Measurements from ENCODE around the gene RIMKLB.

The RIMKLB gene

GRCh38 chr12:8697476-8698131 is at the start of gene RIMKLB:
Gene RIMKLB (plus strand): TSS chr12:8697991. CDS start chr12:8713867, 15,876 bp downstream.
- no peaks in the 10 kb centered on the region for H4K20me1 ChIP-seq (ENCODE audit: insufficient read depth)
- no peaks in the 10 kb centered on the region; the same call in 1 of the 2 replicates for H3K79me2 ChIP-seq (ENCODE audit: insufficient read depth, low read depth)
- H3K27ac ChIP-seq: no peak within 1 kb of the TSS
- H3K36me3 ChIP-seq (ENCODE audit: insufficient read depth): no peaks in the 10 kb centered on the region
- peaks cover 9% of the 10 kb centered on the region for H3K4me1 ChIP-seq (ENCODE audit: low read depth, poor library complexity, severe bottlenecking)
- peak within 1 kb of the TSS; percentile 63; the same call in 1 of the 2 replicates for H3K9ac ChIP-seq
- peak within 1 kb of the TSS; percentile 85 for H2AFZ ChIP-seq (ENCODE audit: low read depth)
- peak within 1 kb of the TSS; percentile 72 for H3K4me2 ChIP-seq
- no peaks in the 10 kb centered on the region for H3K27me3 ChIP-seq (ENCODE audit: insufficient read depth, low read depth)
- no peak within 1 kb of the TSS for H3K4me3 ChIP-seq (IDR thresholded peaks at IDR 0.05; ENCODE audit: insufficient read depth, low read depth, low read length)
- TF ChIP-seq CTCF (conservative IDR thresholded peaks at IDR 0.05; ENCODE audit: low read depth, low read length): no peak

- Histone ChIP-seq H3K4me1 (ENCODE audit: low read depth, poor library complexity, severe bottlenecking) (peaks cover 57% of the 10 kb centered on the region), H2AFZ (ENCODE audit: low read depth) (no peak overlapping the region), H3K27me3 (ENCODE audit: insufficient read depth, low read depth) (peaks cover 36% of the 10 kb centered on the region), H3K9ac (no peak overlapping the region), H3K79me2 (ENCODE audit: insufficient read depth, low read depth) (no peaks in the 10 kb centered on the region), H3K4me3 (IDR thresholded peaks at IDR 0.05; ENCODE audit: insufficient read depth, low read depth, low read length) (no peak overlapping the region), H3K36me3 (ENCODE audit: insufficient read depth) (no peaks in the 10 kb centered on the region), H4K20me1 (ENCODE audit: insufficient read depth) (no peaks in the 10 kb centered on the region), H3K4me2 (peak overlapping the region; percentile 66), H3K27ac (no peak overlapping the region)
- TF ChIP-seq CTCF (conservative IDR thresholded peaks at IDR 0.05; ENCODE audit: low read depth, low read length): no peak
These were observed 49.1 kb upstream of the RIMKLB start for GRCh38 chr12:8648576-8649205.

- H3K4me2 ChIP-seq: no peak overlapping the region
These were observed 42.4 kb upstream of the RIMKLB start for GRCh38 chr12:8655421-8655820.

GRCh38 chr12:8658346-8658745 is 39.4 kb upstream of the RIMKLB start:
- no peaks in the 10 kb centered on the region for H3K79me2 ChIP-seq (ENCODE audit: insufficient read depth, low read depth)
- H3K9ac ChIP-seq: no peak overlapping the region
- no peaks in the 10 kb centered on the region for H4K20me1 ChIP-seq (ENCODE audit: insufficient read depth)
- no peaks in the 10 kb centered on the region; the same call in 1 of the 2 replicates for H3K36me3 ChIP-seq (ENCODE audit: insufficient read depth)
- TF ChIP-seq CTCF (conservative IDR thresholded peaks at IDR 0.05; ENCODE audit: low read depth, low read length): no peak
- H3K4me2 ChIP-seq: no peak overlapping the region
- no peaks in the 10 kb centered on the region for H3K4me1 ChIP-seq (ENCODE audit: low read depth, poor library complexity, severe bottlenecking)
- H3K4me3 ChIP-seq (IDR thresholded peaks at IDR 0.05; ENCODE audit: insufficient read depth, low read depth, low read length): no peak overlapping the region
- no peak overlapping the region for H3K27ac ChIP-seq
- no peaks in the 10 kb centered on the region for H3K27me3 ChIP-seq (ENCODE audit: insufficient read depth, low read depth)
- H2AFZ ChIP-seq (ENCODE audit: low read depth): no peak overlapping the region

More at GRCh38 chr12:8655421-8655820, 42.4 kb upstream of the RIMKLB start:
- H3K36me3 ChIP-seq (ENCODE audit: insufficient read depth): no peaks in the 10 kb centered on the region; the same call in 1 of the 2 replicates
- no peaks in the 10 kb centered on the region for H3K4me1 ChIP-seq (ENCODE audit: low read depth, poor library complexity, severe bottlenecking)
- no peaks in the 10 kb centered on the region for H3K79me2 ChIP-seq (ENCODE audit: insufficient read depth, low read depth)
- H2AFZ ChIP-seq (ENCODE audit: low read depth): no peak overlapping the region
- H3K4me3 ChIP-seq (IDR thresholded peaks at IDR 0.05; ENCODE audit: insufficient read depth, low read depth, low read length): no peak overlapping the region
- peaks cover 4% of the 10 kb centered on the region; the same call in 1 of the 2 replicates for H3K27me3 ChIP-seq (ENCODE audit: insufficient read depth, low read depth)
- no peaks in the 10 kb centered on the region for H4K20me1 ChIP-seq (ENCODE audit: insufficient read depth)
- no peak overlapping the region for H3K27ac ChIP-seq
- no peak overlapping the region for H3K9ac ChIP-seq
- no peak for TF ChIP-seq CTCF (conservative IDR thresholded peaks at IDR 0.05; ENCODE audit: low read depth, low read length)
